H9 (cell line): ENCODE results near the gene MED31. TPM values are rescaled to one million over a fixed set of nuclear protein-coding genes. Genes with fewer than 3 reads are reported as not detected.

Experiments used
- DNase-seq: peaks from one replicate; pipeline ENCODE4 v3.0.0-alpha.2; 2017
- H2AFZ ChIP-seq: one replicate; pipeline ENCODE4 v1.6.1; 2013; ENCODE audit warnings: mild to moderate bottlenecking, low read length, control low read depth, moderate library complexity
- H2AK5ac ChIP-seq: 2 replicates; pipeline ENCODE4 v1.6.1; 2013; ENCODE audit warnings: low read length, control low read depth, mixed read lengths; ENCODE audit not compliant: insufficient read length
- H2BK120ac ChIP-seq: one replicate; pipeline ENCODE4 v1.6.1; 2013; ENCODE audit warnings: low read depth, mild to moderate bottlenecking, low read length, control low read depth, inconsistent platforms; ENCODE audit not compliant: poor library complexity, severe bottlenecking
- H2BK12ac ChIP-seq: 2 replicates; pipeline ENCODE4 v1.6.1; 2013; ENCODE audit warnings: low read length, control low read depth, mixed read lengths, low read depth; ENCODE audit not compliant: insufficient read length
- H2BK15ac ChIP-seq: 2 replicates; pipeline ENCODE4 v1.6.1; 2013; ENCODE audit warnings: low read depth, low read length, control low read depth
- H2BK20ac ChIP-seq: one replicate; pipeline ENCODE4 v1.6.1; 2013; ENCODE audit warnings: low read depth, mild to moderate bottlenecking, low read length, control low read depth, inconsistent platforms; ENCODE audit not compliant: poor library complexity, severe bottlenecking
- H2BK5ac ChIP-seq: 2 replicates; pipeline ENCODE4 v1.6.1; 2013; ENCODE audit warnings: low read length, control low read depth, mixed read lengths; ENCODE audit not compliant: insufficient read length
- H3K14ac ChIP-seq: 2 replicates; pipeline ENCODE4 v1.6.1; 2013; ENCODE audit warnings: low read length, control low read depth; ENCODE audit not compliant: insufficient read depth
- H3K18ac ChIP-seq: 2 replicates; pipeline ENCODE4 v1.6.1; 2013; ENCODE audit warnings: low read depth, mild to moderate bottlenecking, mixed read lengths, low read length, control low read depth; ENCODE audit not compliant: insufficient read length
- H3K23ac ChIP-seq: 2 replicates; pipeline ENCODE4 v1.6.1; 2013; ENCODE audit warnings: low read length, control low read depth, mixed read lengths, low read depth; ENCODE audit not compliant: insufficient read length
- H3K23me2 ChIP-seq: 2 replicates; pipeline ENCODE4 v1.6.1; 2013; ENCODE audit warnings: low read depth, mild to moderate bottlenecking, mixed read lengths, low read length, control low read depth; ENCODE audit not compliant: insufficient read length, poor library complexity, severe bottlenecking
- H3K27ac ChIP-seq: 2 replicates; pipeline ENCODE4 v1.5.1; 2013; ENCODE audit warnings: low read length, control low read depth, mixed read lengths, low read depth; ENCODE audit not compliant: insufficient read length
- H3K27me3 ChIP-seq: 2 replicates; pipeline ENCODE4 v1.6.1; 2013; ENCODE audit warnings: low read length, control low read depth, inconsistent platforms; ENCODE audit not compliant: insufficient read depth
- H3K4ac ChIP-seq: 2 replicates; pipeline ENCODE4 v1.6.1; 2013; ENCODE audit warnings: low read depth, mild to moderate bottlenecking, control low read depth, inconsistent platforms, low read length, moderate library complexity
- H3K4me1 ChIP-seq: 2 replicates; pipeline ENCODE4 v1.6.1; 2013; ENCODE audit warnings: low read length, control low read depth, inconsistent platforms; ENCODE audit not compliant: insufficient read depth
- H3K4me2 ChIP-seq: 2 replicates; pipeline ENCODE4 v1.6.1; 2013; ENCODE audit warnings: low read length, control low read depth, mixed read lengths; ENCODE audit not compliant: insufficient read length, insufficient read depth
- H3K56ac ChIP-seq: 2 replicates; pipeline ENCODE4 v1.6.1; 2013; ENCODE audit warnings: low read depth, mild to moderate bottlenecking, mixed read lengths, low read length, control low read depth; ENCODE audit not compliant: insufficient read length
- H3K79me1 ChIP-seq: 2 replicates; pipeline ENCODE4 v1.6.1; 2013; ENCODE audit warnings: low read depth, mild to moderate bottlenecking, moderate library complexity, low read length, control low read depth, inconsistent platforms; ENCODE audit not compliant: insufficient read depth, poor library complexity, severe bottlenecking
- H3K79me2 ChIP-seq: 2 replicates; pipeline ENCODE4 v1.6.1; 2013; ENCODE audit warnings: low read length, control low read depth, inconsistent platforms; ENCODE audit not compliant: insufficient read depth
- H3K9ac ChIP-seq: 2 replicates; pipeline ENCODE4 v1.6.1; 2013; ENCODE audit warnings: low read length, control low read depth, mixed read lengths; ENCODE audit not compliant: insufficient read length; ENCODE audit errors: extremely low read depth
- H3K9me3 ChIP-seq: one replicate; pipeline ENCODE4 v1.6.1; 2013; ENCODE audit warnings: low read depth, low read length, inconsistent platforms; ENCODE audit not compliant: control insufficient read depth
- H3T11ph ChIP-seq: one replicate; pipeline ENCODE4 v1.6.1; 2013; ENCODE audit warnings: mild to moderate bottlenecking, low read length, control low read depth, inconsistent platforms
- H4K20me1 ChIP-seq: one replicate; pipeline ENCODE4 v1.6.1; 2013; ENCODE audit not compliant: control insufficient read depth, insufficient read length, insufficient read depth
- H4K5ac ChIP-seq: 2 replicates; pipeline ENCODE4 v1.6.1; 2013; ENCODE audit warnings: low read depth, mild to moderate bottlenecking, mixed read lengths, low read length, control low read depth; ENCODE audit not compliant: insufficient read length
- H4K8ac ChIP-seq: replicated peaks from 2 replicates; pipeline ENCODE4 v1.6.1; 2013; ENCODE audit warnings: low read length, control low read depth, mixed read lengths, low read depth; ENCODE audit not compliant: insufficient read length
- H4K91ac ChIP-seq: 2 replicates; pipeline ENCODE4 v1.6.1; 2013; ENCODE audit warnings: low read depth, mild to moderate bottlenecking, moderate library complexity, mixed read lengths, low read length, control low read depth; ENCODE audit not compliant: insufficient read length
- H3K27ac Mint-ChIP-seq, 3 experiments: 2 replicates in 2 of 3; 3 replicates in 1 of 3; pipeline ENCODE4 v1.8.0; 2020 to 2021; ENCODE audit warnings: mixed read lengths in 3 of 3, mild to moderate bottlenecking in 1 of 3, moderate library complexity in 1 of 3
- H3K27me3 Mint-ChIP-seq: 2 replicates; pipeline ENCODE4 v1.8.0; 2021; ENCODE audit warnings: low read depth, mild to moderate bottlenecking, moderate library complexity, mixed read lengths
- H3K36me3 Mint-ChIP-seq, 3 experiments: 2 replicates in 2 of 3; 3 replicates in 1 of 3; pipeline ENCODE4 v1.8.0; 2020 to 2021; ENCODE audit warnings: low read depth in 3 of 3, mixed read lengths in 3 of 3; ENCODE audit not compliant: insufficient read depth in 1 of 3
- H3K4me1 Mint-ChIP-seq, 2 experiments: 2 replicates each; pipeline ENCODE4 v1.8.0; 2020; ENCODE audit warnings: mixed read lengths in 2 of 2
- H3K4me3 Mint-ChIP-seq, 2 experiments: 2 replicates in 1 of 2; 3 replicates in 1 of 2; pipeline ENCODE4 v1.8.0; 2020 to 2021; ENCODE audit warnings: mild to moderate bottlenecking in 2 of 2, mixed read lengths in 2 of 2, moderate library complexity in 1 of 2
- H3K9me3 Mint-ChIP-seq, 2 experiments: 2 replicates in 1 of 2; 3 replicates in 1 of 2; pipeline ENCODE4 v1.8.0; 2020; ENCODE audit warnings: mild to moderate bottlenecking in 2 of 2, mixed read lengths in 2 of 2, moderate library complexity in 1 of 2
- total RNA-seq: library from RNA; stranded (reverse); gene quantifications from 2 replicates; pipeline ENCODE4 v1.2.1, GENCODE V29; 2021
- TF ChIP-seq, protein P1 (sequence below): fragments of 200-600 bp; sonication (generic); conservative IDR thresholded peaks from 3 replicates; pipeline ENCODE4 v1.8.0; 2021; ENCODE audit warnings: antibody characterized with exemption, mild to moderate bottlenecking

The MED31 gene
- total RNA-seq, 1 experiment from 2014 or later, result 11.8 TPM

DNA sequence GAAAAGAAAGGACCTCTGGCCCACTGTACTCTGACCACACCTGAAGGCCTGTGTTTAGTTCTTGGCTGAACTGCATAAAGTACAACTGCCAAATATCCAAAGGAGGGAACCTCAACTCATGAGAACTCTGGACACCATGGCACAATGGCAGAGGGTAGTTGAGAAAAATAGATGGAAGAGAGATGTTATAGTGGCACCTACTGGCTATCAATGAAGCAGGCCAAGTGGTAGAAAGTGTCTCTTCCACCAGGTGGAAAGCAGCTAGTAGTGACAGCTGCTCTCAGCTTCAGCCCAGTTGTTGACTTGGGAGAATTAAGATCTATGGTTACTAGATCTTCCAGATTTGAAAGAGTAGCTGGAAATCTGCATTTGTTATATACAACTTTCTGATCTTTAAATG, 3.2 kb downstream of the MED31 start:
- Mint-ChIP-seq H3K9me3 (no peaks in the 10 kb centered on the region), H3K27ac (no peak overlapping the region; a peak in 1 of 7 replicates), H3K4me1 (peaks cover 11 to 20% of the 10 kb centered on the region in 2 experiments), H3K36me3 (peaks cover 5 to 53% (median 43%) of the 10 kb centered on the region in 3 experiments), H3K4me3 (no peak overlapping the region), H3K27me3 (peaks cover 12% of the 10 kb centered on the region)
- Histone ChIP-seq H3K4ac (no peak overlapping the region), H3K9me3 (no peaks in the 10 kb centered on the region), H2AFZ (no peak overlapping the region), H3K4me2 (no peak overlapping the region), H2BK120ac (no peak overlapping the region), H4K8ac (no peak overlapping the region), H4K5ac (no peak overlapping the region), H3K4me1 (peaks cover 2% of the 10 kb centered on the region; the same call in 1 of the 2 replicates), H2BK15ac (no peak overlapping the region), H2BK5ac (no peak overlapping the region), H3K23me2 (peaks cover 3% of the 10 kb centered on the region), H3K56ac (no peak overlapping the region), H3K27me3 (peaks cover 3% of the 10 kb centered on the region; the same call in 1 of the 2 replicates), H2BK20ac (no peak overlapping the region), H3K18ac (no peak overlapping the region), H3K79me1 (peaks cover 3% of the 10 kb centered on the region), H3K23ac (no peak overlapping the region), H3K27ac (no peak overlapping the region), H3K79me2 (no peaks in the 10 kb centered on the region; the same call in 1 of the 2 replicates), H2BK12ac (no peak overlapping the region), H3T11ph (no peak overlapping the region), H4K91ac (no peak overlapping the region), H3K9ac (no peak overlapping the region), H2AK5ac (no peak overlapping the region), H3K14ac (no peak overlapping the region), H4K20me1 (no peaks in the 10 kb centered on the region)
- DNase-seq, result no peak
- TF ChIP-seq, protein P1, sequence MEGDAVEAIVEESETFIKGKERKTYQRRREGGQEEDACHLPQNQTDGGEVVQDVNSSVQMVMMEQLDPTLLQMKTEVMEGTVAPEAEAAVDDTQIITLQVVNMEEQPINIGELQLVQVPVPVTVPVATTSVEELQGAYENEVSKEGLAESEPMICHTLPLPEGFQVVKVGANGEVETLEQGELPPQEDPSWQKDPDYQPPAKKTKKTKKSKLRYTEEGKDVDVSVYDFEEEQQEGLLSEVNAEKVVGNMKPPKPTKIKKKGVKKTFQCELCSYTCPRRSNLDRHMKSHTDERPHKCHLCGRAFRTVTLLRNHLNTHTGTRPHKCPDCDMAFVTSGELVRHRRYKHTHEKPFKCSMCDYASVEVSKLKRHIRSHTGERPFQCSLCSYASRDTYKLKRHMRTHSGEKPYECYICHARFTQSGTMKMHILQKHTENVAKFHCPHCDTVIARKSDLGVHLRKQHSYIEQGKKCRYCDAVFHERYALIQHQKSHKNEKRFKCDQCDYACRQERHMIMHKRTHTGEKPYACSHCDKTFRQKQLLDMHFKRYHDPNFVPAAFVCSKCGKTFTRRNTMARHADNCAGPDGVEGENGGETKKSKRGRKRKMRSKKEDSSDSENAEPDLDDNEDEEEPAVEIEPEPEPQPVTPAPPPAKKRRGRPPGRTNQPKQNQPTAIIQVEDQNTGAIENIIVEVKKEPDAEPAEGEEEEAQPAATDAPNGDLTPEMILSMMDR, result peak; percentile 49
